NB4 (cell line): Measurements from ENCODE around the gene CNPY1.

Source experiments
- DNase-seq: peaks from one replicate; pipeline ENCODE4 v3.0.0; 2010; ENCODE audit warnings: low read depth
- H3K4me3 ChIP-seq: one replicate; pipeline ENCODE4 v1.5.1; 2011; ENCODE audit warnings: mild to moderate bottlenecking, low read depth, low read length, moderate library complexity
- MYC ChIP-seq: IDR thresholded peaks from 2 replicates; pipeline ENCODE4 v1.6.1; 2011; ENCODE audit warnings: low read depth, low read length
- POLR2A ChIP-seq: IDR thresholded peaks from 2 replicates; pipeline ENCODE4 v1.6.1; 2011; ENCODE audit warnings: mild to moderate bottlenecking; ENCODE audit not compliant: insufficient read length; ENCODE audit errors: extremely low read depth
- TF ChIP-seq, protein P1 (sequence below): IDR thresholded peaks from one replicate; pipeline ENCODE4 v1.5.1; 2012; ENCODE audit warnings: low read depth, low read length
- TF ChIP-seq, protein P2 (sequence below): IDR thresholded peaks from 2 replicates; pipeline ENCODE4 v1.6.1; 2011; ENCODE audit warnings: low read depth, low read length

CNPY1 gene

DNA sequence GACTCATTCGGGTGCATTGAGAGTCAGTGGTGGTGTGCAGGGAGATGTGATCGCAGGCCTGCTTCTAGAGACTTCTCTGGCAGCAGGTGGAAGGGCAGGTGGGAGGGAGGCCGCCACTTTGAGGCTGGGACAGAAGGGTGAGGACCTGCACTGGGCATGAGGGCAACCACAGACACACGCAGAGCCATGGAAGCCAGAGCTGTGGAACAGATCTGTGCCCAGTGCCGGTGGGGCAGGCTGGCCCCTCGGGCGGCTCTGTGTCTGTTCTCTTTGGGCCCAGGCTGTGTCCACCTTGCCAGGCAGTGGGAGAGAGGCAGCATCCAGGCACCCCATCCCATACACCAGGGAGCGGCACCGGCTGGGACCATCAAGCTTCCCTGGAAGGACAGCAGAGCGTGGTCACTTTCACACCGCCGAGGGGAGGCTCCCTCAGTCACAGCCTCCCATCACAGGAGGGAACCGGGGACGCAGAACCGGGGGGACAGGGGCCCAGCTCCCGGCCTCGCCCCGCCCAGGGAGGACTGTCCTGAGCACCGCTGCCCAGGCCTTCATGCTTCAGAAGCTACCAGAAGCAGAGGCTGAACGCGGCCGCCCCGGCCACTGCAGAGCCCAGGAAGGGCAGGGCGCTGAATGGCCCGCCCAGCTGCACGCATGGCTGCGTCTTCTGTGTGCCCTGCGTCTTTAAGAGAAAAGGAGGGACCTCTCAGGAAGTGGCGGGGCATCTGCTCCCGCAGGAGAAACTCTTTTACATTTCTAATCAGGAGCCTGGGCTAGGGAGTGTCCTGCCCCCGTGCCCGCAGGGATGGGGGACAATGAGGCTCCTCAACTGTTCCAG is 56.3 kb downstream of the CNPY1 start:
- TF ChIP-seq, protein P1, sequence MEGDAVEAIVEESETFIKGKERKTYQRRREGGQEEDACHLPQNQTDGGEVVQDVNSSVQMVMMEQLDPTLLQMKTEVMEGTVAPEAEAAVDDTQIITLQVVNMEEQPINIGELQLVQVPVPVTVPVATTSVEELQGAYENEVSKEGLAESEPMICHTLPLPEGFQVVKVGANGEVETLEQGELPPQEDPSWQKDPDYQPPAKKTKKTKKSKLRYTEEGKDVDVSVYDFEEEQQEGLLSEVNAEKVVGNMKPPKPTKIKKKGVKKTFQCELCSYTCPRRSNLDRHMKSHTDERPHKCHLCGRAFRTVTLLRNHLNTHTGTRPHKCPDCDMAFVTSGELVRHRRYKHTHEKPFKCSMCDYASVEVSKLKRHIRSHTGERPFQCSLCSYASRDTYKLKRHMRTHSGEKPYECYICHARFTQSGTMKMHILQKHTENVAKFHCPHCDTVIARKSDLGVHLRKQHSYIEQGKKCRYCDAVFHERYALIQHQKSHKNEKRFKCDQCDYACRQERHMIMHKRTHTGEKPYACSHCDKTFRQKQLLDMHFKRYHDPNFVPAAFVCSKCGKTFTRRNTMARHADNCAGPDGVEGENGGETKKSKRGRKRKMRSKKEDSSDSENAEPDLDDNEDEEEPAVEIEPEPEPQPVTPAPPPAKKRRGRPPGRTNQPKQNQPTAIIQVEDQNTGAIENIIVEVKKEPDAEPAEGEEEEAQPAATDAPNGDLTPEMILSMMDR = no peak
- TF ChIP-seq, protein P2, sequence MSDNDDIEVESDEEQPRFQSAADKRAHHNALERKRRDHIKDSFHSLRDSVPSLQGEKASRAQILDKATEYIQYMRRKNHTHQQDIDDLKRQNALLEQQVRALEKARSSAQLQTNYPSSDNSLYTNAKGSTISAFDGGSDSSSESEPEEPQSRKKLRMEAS = no peak
- TF ChIP-seq POLR2A = no peak
- TF ChIP-seq MYC = no peak
- DNase-seq = no peak
- no peak overlapping the region for H3K4me3 ChIP-seq

DNA sequence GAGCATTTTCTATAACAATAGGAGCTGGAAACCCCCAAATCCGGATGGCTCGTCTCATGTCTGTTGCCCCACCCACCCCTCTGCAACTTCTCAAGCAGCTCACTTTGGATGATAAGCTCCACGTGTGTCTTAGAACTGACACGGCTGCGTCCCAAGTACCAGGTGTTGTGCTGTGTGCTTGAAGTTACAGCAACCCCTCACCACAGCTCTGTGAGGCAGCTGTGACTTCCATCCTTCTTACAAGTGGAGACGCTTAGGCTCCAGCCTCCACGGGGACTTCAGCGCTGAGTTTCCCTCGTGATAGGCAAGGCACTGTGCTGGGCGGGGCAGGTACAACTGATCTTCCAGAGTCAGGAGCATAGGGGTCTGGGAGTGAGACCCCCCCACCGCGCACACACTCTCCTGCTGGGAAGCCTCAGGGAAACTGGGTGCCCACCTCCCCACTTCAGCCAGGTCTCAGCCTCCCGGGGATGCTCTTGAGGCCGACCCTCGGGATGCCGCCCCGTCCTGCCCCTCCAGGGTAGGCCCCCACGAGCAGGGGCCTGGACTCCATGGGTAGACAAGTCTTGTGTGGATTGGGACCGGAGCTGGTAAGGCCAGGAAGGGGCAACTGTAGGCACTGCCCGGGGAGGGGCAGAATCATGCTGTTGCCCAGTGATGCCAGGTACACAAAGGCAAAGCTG is 57.1 kb downstream of the CNPY1 start:
- no peak for DNase-seq
- TF ChIP-seq POLR2A (no peak), MYC (no peak)
- TF ChIP-seq, protein P1 = no peak
- TF ChIP-seq, protein P2 = no peak
- no peak overlapping the region for H3K4me3 ChIP-seq

DNA sequence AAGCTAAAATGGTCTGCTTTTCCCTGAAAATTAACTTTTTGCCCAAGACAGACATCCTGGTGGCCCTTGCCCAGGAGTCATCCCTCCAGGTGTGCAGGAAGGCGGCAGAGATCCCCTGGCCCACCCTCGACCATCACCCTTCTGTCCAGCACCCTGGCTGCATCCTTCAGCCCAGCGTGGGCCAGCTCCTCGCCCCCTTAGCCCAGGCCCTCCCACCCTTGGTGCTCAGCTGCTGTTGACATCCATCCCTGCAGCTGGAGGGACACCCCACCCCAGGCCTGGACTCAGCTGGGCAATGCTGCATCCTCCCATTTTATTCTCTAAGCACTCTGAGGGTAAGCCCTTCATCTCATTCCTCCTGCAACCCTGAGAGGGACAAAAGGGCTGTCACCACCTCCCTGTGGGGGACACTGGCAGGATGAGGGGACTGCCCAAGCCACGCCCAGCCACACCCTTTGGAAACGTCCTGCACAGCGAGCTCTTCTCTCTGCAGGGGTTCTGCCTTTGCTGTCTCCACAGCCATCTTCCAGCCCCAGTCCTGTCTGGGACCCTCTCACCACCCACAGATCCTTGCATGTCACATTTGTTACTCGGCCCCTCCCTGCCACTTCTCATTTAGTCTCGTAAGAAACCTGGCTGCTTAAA is 57.8 kb downstream of the CNPY1 start:
- DNase-seq = no peak
- TF ChIP-seq, protein P2 = no peak
- TF ChIP-seq, protein P1 = no peak
- TF ChIP-seq POLR2A (no peak), MYC (no peak)

DNA sequence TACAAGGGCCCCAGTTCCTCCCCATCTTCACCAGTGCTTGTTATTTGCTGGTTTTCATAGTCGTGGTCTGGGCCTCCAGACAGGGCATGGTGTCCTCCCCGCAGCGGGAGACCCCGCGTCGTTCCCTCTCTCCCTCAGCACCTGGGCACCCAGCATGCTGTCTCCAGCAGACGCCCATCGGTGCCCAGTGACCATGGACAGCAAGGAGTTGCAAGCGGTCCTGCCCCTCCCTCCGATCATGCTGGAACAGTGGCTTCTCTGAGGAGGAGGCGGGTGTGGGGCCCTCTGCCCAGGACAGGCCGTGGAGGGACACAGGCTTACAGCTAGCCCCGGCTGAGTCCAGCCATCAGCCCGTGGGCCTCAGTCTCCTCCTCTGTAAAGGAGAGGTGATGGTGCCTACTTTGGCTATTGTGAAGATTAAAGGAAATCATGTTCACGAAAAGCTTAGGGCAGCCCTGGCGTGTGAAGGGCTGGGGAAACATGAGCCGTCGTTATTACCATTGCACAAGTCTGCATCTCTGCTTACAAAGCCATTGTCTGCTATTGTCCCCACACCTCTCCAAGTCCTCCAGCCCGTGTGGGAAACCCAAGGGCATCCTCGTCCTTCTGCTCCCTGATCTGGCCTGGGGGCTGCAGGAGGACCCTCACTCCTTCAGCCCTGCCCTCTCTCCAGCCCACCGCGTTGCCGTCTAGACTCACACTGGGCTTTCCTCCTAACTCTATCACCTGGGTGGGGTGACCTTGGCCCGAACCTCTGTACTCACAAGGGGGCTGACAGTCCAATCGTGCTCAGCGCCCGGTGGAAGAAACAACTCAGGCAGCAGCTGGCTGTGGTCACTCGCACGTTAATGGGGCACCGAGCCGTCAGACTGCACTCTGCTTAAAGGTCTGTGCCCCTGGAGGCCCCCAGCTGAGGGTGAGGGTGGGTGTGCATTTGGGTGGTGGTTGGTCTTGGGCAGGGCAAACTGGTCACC is 58.6 kb downstream of the CNPY1 start:
- TF ChIP-seq POLR2A (no peak), MYC (no peak)
- TF ChIP-seq, protein P2 = no peak
- TF ChIP-seq, protein P1 = no peak
- DNase-seq = no peak
- no peak overlapping the region for H3K4me3 ChIP-seq

More for the DNA sequence above, 57.8 kb downstream of the CNPY1 start:
- no peak overlapping the region for H3K4me3 ChIP-seq
